K562 (cell line): ENCODE measurements around the gene ORC3. TPM values are rescaled to one million over a fixed set of nuclear protein-coding genes. Genes with fewer than 3 reads are reported as not detected.

Source experiments
- ARID1B ChIP-seq: fragments of 450-650 bp; IDR thresholded peaks from 2 replicates; pipeline ENCODE4 v1.6.1; 2016; ENCODE audit warnings: antibody characterized with exemption, mild to moderate bottlenecking, inconsistent platforms
- ELF1 ChIP-seq: fragments of 200-800 bp; sonication (Bioruptor generic); IDR thresholded peaks from 2 replicates; pipeline ENCODE4 v1.6.1; 2016; ENCODE audit warnings: missing genetic modification characterization, missing compliant biosample characterization
- FOXM1 ChIP-seq, 2 experiments: fragments of 450-650 bp in 1 of 2; sonication (generic) in 1 of 2; formaldehyde crosslinking in 1 of 2; IDR thresholded peaks; 2 replicates each; pipeline versions ENCODE4 v1.6.1 to v1.9.0; 2017 to 2022; ENCODE audit warnings: low read depth in 2 of 2, mild to moderate bottlenecking in 2 of 2, missing genetic modification reagents in 1 of 2, moderate library complexity in 1 of 2
- HLTF ChIP-seq: fragments of 450-650 bp; IDR thresholded peaks from 2 replicates; pipeline ENCODE4 v1.6.1; 2016
- IRF9 ChIP-seq: fragments of 450-650 bp; IDR thresholded peaks from 2 replicates; pipeline ENCODE4 v1.6.1; 2016; ENCODE audit warnings: missing biosample characterization, missing genetic modification characterization
- JUND ChIP-seq, 2 experiments: IDR thresholded peaks; 2 replicates in 1 of 2; 3 replicates in 1 of 2; pipeline ENCODE4 v1.6.1; 2011; ENCODE audit warnings: borderline replicate concordance in 2 of 2, low read depth in 2 of 2, low read length in 2 of 2, improper control_type of control experiment in 1 of 2, missing biosample characterization in 1 of 2, missing genetic modification characterization in 1 of 2, missing genetic modification reagents in 1 of 2
- KLF10 ChIP-seq: fragments of 250-450 bp; sonication (Bioruptor Pico); IDR thresholded peaks from 2 replicates; pipeline ENCODE4 v1.6.1; 2021; ENCODE audit warnings: matching md5 sums
- LARP7 ChIP-seq: fragments of 450-650 bp; IDR thresholded peaks from 2 replicates; pipeline ENCODE4 v1.6.1; 2016
- MCM2 ChIP-seq: fragments of 450-650 bp; IDR thresholded peaks from 2 replicates; pipeline ENCODE4 v1.6.1; 2017; ENCODE audit warnings: low read depth, mild to moderate bottlenecking
- NFE2L1 ChIP-seq: fragments of 450-650 bp; IDR thresholded peaks from 2 replicates; pipeline ENCODE4 v1.6.1; 2016; ENCODE audit warnings: missing genetic modification characterization, low read depth, mild to moderate bottlenecking, missing compliant biosample characterization, moderate library complexity, borderline replicate concordance
- POLR2B ChIP-seq: fragments of 450-650 bp; IDR thresholded peaks from 2 replicates; pipeline ENCODE4 v1.6.1; 2018; ENCODE audit warnings: low read depth; ENCODE audit not compliant: partially characterized antibody
- SFPQ ChIP-seq: fragments of 200-400 bp; formaldehyde crosslinking; IDR thresholded peaks from 2 replicates; pipeline ENCODE4 v1.6.1; 2017; ENCODE audit warnings: mild to moderate bottlenecking, low read depth, low read length, moderate library complexity
- SMARCA5 ChIP-seq: fragments of 450-650 bp; IDR thresholded peaks from 2 replicates; pipeline ENCODE4 v1.6.1; 2016
- TAL1 ChIP-seq: fragments of 450-650 bp; IDR thresholded peaks from 2 replicates; pipeline ENCODE4 v1.6.1; 2016; ENCODE audit warnings: mild to moderate bottlenecking
- ZFPM2 ChIP-seq: fragments of 250-450 bp; sonication (Bioruptor Pico); IDR thresholded peaks from 2 replicates; pipeline ENCODE4 v1.5.1; 2022; ENCODE audit warnings: mild to moderate bottlenecking
- ZFX ChIP-seq: sonication (generic); formaldehyde crosslinking; IDR thresholded peaks from 2 replicates; pipeline ENCODE4 v1.8.0; 2022; ENCODE audit warnings: mild to moderate bottlenecking, missing genetic modification reagents, moderate library complexity
- ZNF830 ChIP-seq: fragments of 250-450 bp; sonication (Bioruptor Pico); IDR thresholded peaks from 2 replicates; pipeline ENCODE4 v1.5.0; 2021; ENCODE audit warnings: mild to moderate bottlenecking
- polyA plus RNA-seq, 8 experiments: library from polyadenylated mRNA; depleted of rRNA in 4 of 8; stranded (reverse) in 5 of 8; unstranded in 3 of 8; fragments of >200 nt; fragmentation: Nextera tagmentation in 2 of 8; fragmentation: Illumina TruSeq in 1 of 8; extraction: Ambion mirVana in 2 of 8; extraction: Trizol in 1 of 8; gene quantifications; 2 replicates each; pipeline versions ENCODE4 v1.2.1 to v1.2.3, GENCODE V29; 2011 to 2014; ENCODE audit warnings: inconsistent platforms in 1 of 8, missing spikeins in 1 of 8
- total RNA-seq, 7 experiments: library from RNA; depleted of rRNA in 6 of 7; stranded (reverse); fragments of >200 nt in 6 of 7; fragmentation: Illumina TruSeq in 2 of 7; extraction: Trizol in 2 of 7; gene quantifications; 2 replicates each; pipeline versions ENCODE4 v1.2.1 to v1.2.3, GENCODE V29; 2011 to 2021; ENCODE audit warnings: low replicate concordance in 1 of 7
- TF ChIP-seq, protein P1 (sequence below): sonication (generic); formaldehyde crosslinking; IDR thresholded peaks from 2 replicates; pipeline ENCODE4 v1.8.0; 2022; ENCODE audit warnings: missing genetic modification reagents, mild to moderate bottlenecking, borderline replicate concordance
- TF ChIP-seq, protein P2 (sequence below), 2 experiments: fragments of 150-350 bp in 1 of 2; IDR thresholded peaks; 2 replicates each; pipeline ENCODE4 v1.6.1; 2012 to 2016; ENCODE audit warnings: low read depth in 2 of 2, low read length in 2 of 2, mild to moderate bottlenecking in 1 of 2, moderate library complexity in 1 of 2

Gene ORC3
- total and polyA plus RNA-seq, 9 of the 15 experiments (the other 6 are each of a cell fraction or from before 2014, with no cell fraction given): 28.8 to 159 (median 74.8) TPM

GRCh38 chr6:87706187-87706966, 116.4 kb downstream of the ORC3 start (continued):
- TF ChIP-seq, protein P1, sequence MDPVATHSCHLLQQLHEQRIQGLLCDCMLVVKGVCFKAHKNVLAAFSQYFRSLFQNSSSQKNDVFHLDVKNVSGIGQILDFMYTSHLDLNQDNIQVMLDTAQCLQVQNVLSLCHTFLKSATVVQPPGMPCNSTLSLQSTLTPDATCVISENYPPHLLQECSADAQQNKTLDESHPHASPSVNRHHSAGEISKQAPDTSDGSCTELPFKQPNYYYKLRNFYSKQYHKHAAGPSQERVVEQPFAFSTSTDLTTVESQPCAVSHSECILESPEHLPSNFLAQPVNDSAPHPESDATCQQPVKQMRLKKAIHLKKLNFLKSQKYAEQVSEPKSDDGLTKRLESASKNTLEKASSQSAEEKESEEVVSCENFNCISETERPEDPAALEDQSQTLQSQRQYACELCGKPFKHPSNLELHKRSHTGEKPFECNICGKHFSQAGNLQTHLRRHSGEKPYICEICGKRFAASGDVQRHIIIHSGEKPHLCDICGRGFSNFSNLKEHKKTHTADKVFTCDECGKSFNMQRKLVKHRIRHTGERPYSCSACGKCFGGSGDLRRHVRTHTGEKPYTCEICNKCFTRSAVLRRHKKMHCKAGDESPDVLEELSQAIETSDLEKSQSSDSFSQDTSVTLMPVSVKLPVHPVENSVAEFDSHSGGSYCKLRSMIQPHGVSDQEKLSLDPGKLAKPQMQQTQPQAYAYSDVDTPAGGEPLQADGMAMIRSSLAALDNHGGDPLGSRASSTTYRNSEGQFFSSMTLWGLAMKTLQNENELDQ (CRISPR knock-in tag): no peak
- TF ChIP-seq, protein P2, sequence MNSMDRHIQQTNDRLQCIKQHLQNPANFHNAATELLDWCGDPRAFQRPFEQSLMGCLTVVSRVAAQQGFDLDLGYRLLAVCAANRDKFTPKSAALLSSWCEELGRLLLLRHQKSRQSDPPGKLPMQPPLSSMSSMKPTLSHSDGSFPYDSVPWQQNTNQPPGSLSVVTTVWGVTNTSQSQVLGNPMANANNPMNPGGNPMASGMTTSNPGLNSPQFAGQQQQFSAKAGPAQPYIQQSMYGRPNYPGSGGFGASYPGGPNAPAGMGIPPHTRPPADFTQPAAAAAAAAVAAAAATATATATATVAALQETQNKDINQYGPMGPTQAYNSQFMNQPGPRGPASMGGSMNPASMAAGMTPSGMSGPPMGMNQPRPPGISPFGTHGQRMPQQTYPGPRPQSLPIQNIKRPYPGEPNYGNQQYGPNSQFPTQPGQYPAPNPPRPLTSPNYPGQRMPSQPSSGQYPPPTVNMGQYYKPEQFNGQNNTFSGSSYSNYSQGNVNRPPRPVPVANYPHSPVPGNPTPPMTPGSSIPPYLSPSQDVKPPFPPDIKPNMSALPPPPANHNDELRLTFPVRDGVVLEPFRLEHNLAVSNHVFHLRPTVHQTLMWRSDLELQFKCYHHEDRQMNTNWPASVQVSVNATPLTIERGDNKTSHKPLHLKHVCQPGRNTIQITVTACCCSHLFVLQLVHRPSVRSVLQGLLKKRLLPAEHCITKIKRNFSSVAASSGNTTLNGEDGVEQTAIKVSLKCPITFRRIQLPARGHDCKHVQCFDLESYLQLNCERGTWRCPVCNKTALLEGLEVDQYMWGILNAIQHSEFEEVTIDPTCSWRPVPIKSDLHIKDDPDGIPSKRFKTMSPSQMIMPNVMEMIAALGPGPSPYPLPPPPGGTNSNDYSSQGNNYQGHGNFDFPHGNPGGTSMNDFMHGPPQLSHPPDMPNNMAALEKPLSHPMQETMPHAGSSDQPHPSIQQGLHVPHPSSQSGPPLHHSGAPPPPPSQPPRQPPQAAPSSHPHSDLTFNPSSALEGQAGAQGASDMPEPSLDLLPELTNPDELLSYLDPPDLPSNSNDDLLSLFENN (IDR thresholded peaks at IDR 0.05; ENCODE audit: low read depth in 2 of 2, low read length in 2 of 2): no peak
- peak; percentile 81 for TF ChIP-seq NFE2L1 (tag)
- TF ChIP-seq KLF10 (CRISPR knock-in tag): no peak
- no peak for TF ChIP-seq ZFX (CRISPR knock-in tag)
- TF ChIP-seq HLTF: 0 out of 2 replicates have a peak, but pooled peaks have one; percentile 31
- no peak for TF ChIP-seq ELF1 (tag)
- TF ChIP-seq ZFPM2 (CRISPR knock-in tag): no peak
- no peak for TF ChIP-seq IRF9 (tag)
- no peak for TF ChIP-seq LARP7
- no peak for TF ChIP-seq ZNF830 (CRISPR knock-in tag)
- no peak for TF ChIP-seq MCM2
- TF ChIP-seq SFPQ: no peak
- TF ChIP-seq JUND (IDR thresholded peaks at IDR 0.05; ENCODE audit: borderline replicate concordance, low read depth, low read length): 0 out of 2 replicates have a peak, but pooled peaks have one; percentile 11
- no peak; the same call in 2 of the 3 replicates for TF ChIP-seq JUND (tag; IDR thresholded peaks at IDR 0.05; ENCODE audit: borderline replicate concordance, low read depth, low read length)
- no peak for TF ChIP-seq TAL1
- TF ChIP-seq SMARCA5: peak; percentile 66; the same call in 1 of the 2 replicates
- TF ChIP-seq ARID1B: no peak
- no peak for TF ChIP-seq FOXM1 (IDR thresholded peaks at IDR 0.05; ENCODE audit: low read depth)
- no peak for TF ChIP-seq FOXM1 (CRISPR knock-in tag; IDR thresholded peaks at IDR 0.05; ENCODE audit: low read depth)
- no peak for TF ChIP-seq POLR2B
